IMR-90 (cell line): ENCODE results near the gene KBTBD13. TPM values are rescaled to one million over a fixed set of nuclear protein-coding genes. Genes with fewer than 3 reads are reported as not detected.

ENCODE experiments used
- ATAC-seq: fragments of 200-7000 bp; cut with Tn5 transposase; 2 replicates; pipeline ENCODE4 v1.9.1; 2020; ENCODE audit warnings: low read depth, mild to moderate bottlenecking, moderate library complexity
- BruUV-seq: library from RNA; stranded (reverse); fragments of 400-500 nt; replicated peaks from 2 replicates; lab custom pipeline; 2021; lab: Mats Ljungman, UMichigan
- CTCF ChIA-PET: fragments of 300-600 bp; formaldehyde crosslinking; extraction: SDS; loops from one replicate; lab custom pipeline; 2021; ENCODE audit warnings: antibody characterized with exemption; lab: Yijun Ruan, JAX
- POLR2A ChIA-PET: fragments of 300-600 bp; sonication (Branson Sonifier 250); formaldehyde crosslinking; loops from one replicate; lab custom pipeline; 2022; ENCODE audit warnings: antibody characterized with exemption; ENCODE audit not compliant: unreplicated experiment; lab: Charles Lee
- DNase-seq: peaks from one replicate; pipeline ENCODE4 v3.0.0; 2013
- H2AFZ ChIP-seq: replicated peaks from 2 replicates; pipeline ENCODE3; 2013; ENCODE audit warnings: low read length, mild to moderate bottlenecking; ENCODE audit not compliant: poor library complexity
- H2AK5ac ChIP-seq: 2 replicates; pipeline ENCODE4 v1.6.1; 2013; ENCODE audit warnings: low read depth, low read length, inconsistent platforms
- H2AK9ac ChIP-seq: replicated peaks from 2 replicates; pipeline ENCODE3; 2013; ENCODE audit warnings: mild to moderate bottlenecking, low read depth, low read length, moderate library complexity; ENCODE audit not compliant: poor library complexity
- H2BK120ac ChIP-seq: 2 replicates; pipeline ENCODE4 v1.6.1; 2013; ENCODE audit warnings: low read depth, low read length, inconsistent platforms
- H2BK15ac ChIP-seq: 3 replicates; pipeline ENCODE4 v1.6.1; 2013; ENCODE audit warnings: low read depth, low read length, inconsistent platforms
- H2BK20ac ChIP-seq: 2 replicates; pipeline ENCODE4 v1.6.1; 2013; ENCODE audit warnings: low read depth, mild to moderate bottlenecking, inconsistent platforms, low read length, moderate library complexity
- H2BK5ac ChIP-seq: 2 replicates; pipeline ENCODE4 v1.6.1; 2013; ENCODE audit warnings: mild to moderate bottlenecking, low read depth, low read length, inconsistent platforms; ENCODE audit not compliant: poor library complexity, severe bottlenecking
- H3K14ac ChIP-seq: replicated peaks from 2 replicates; pipeline ENCODE4 v1.6.1; 2013; ENCODE audit warnings: low read depth, low read length, inconsistent platforms
- H3K18ac ChIP-seq: 2 replicates; pipeline ENCODE4 v1.6.1; 2013; ENCODE audit warnings: low read depth, low read length, control low read depth
- H3K23ac ChIP-seq: 2 replicates; pipeline ENCODE4 v1.6.1; 2013; ENCODE audit warnings: low read depth, low read length, inconsistent platforms
- H3K27ac ChIP-seq: 2 replicates; pipeline ENCODE4 v1.5.1; 2013; ENCODE audit warnings: mild to moderate bottlenecking, control low read depth, low read length; ENCODE audit not compliant: insufficient read depth
- H3K27me3 ChIP-seq: 2 replicates; pipeline ENCODE4 v1.6.1; 2013; ENCODE audit warnings: low read length; ENCODE audit not compliant: control insufficient read depth, insufficient read depth
- H3K36me3 ChIP-seq: 2 replicates; pipeline ENCODE4 v1.6.1; 2013; ENCODE audit warnings: low read length, mixed read lengths; ENCODE audit not compliant: control insufficient read depth, insufficient read depth
- H3K4ac ChIP-seq: 2 replicates; pipeline ENCODE4 v1.6.1; 2013; ENCODE audit warnings: low read depth, low read length, inconsistent platforms
- H3K4me1 ChIP-seq: 2 replicates; pipeline ENCODE4 v1.6.1; 2013; ENCODE audit warnings: low read length, mixed read lengths; ENCODE audit not compliant: control insufficient read depth, insufficient read depth
- H3K4me2 ChIP-seq: 2 replicates; pipeline ENCODE4 v1.6.1; 2013; ENCODE audit warnings: low read depth, mild to moderate bottlenecking, control low read depth, low read length, moderate library complexity
- H3K4me3 ChIP-seq: 2 replicates; pipeline ENCODE4 v1.5.1; 2013; ENCODE audit warnings: low read depth, mild to moderate bottlenecking, control low read depth, low read length, moderate library complexity; ENCODE audit not compliant: insufficient read depth
- H3K56ac ChIP-seq: 2 replicates; pipeline ENCODE4 v1.6.1; 2013; ENCODE audit warnings: low read length, inconsistent platforms; ENCODE audit not compliant: insufficient read depth; ENCODE audit errors: extremely low read depth
- H3K79me1 ChIP-seq, 2 experiments: 2 replicates each; pipeline ENCODE4 v1.6.1; 2013; ENCODE audit warnings: low read length in 2 of 2, inconsistent platforms in 1 of 2, low read depth in 1 of 2
- H3K9ac ChIP-seq: 2 replicates; pipeline ENCODE4 v1.6.1; 2013; ENCODE audit warnings: low read depth, low read length, control low read depth
- H3K9me1 ChIP-seq: 2 replicates; pipeline ENCODE4 v1.6.1; 2013; ENCODE audit warnings: low read length, inconsistent platforms; ENCODE audit not compliant: insufficient read depth
- H3K9me3 ChIP-seq: 2 replicates; pipeline ENCODE4 v1.6.1; 2013; ENCODE audit warnings: low read length; ENCODE audit not compliant: control insufficient read depth, insufficient read depth
- H4K20me1 ChIP-seq: 2 replicates; pipeline ENCODE4 v1.6.1; 2013; ENCODE audit warnings: low read length, inconsistent platforms; ENCODE audit not compliant: insufficient read depth
- H4K5ac ChIP-seq: 2 replicates; pipeline ENCODE4 v1.6.1; 2013; ENCODE audit warnings: mild to moderate bottlenecking, low read depth, low read length, control low read depth
- H4K8ac ChIP-seq, 2 experiments: 2 replicates each; pipeline ENCODE4 v1.6.1; 2013; ENCODE audit warnings: low read depth in 2 of 2, low read length in 2 of 2, control low read depth in 1 of 2, inconsistent platforms in 1 of 2
- H4K91ac ChIP-seq: 2 replicates; pipeline ENCODE4 v1.6.1; 2013; ENCODE audit warnings: low read depth, low read length, inconsistent platforms; ENCODE audit not compliant: insufficient read depth
- FOS ChIP-seq: fragments of 150-350 bp; IDR thresholded peaks from 2 replicates; pipeline ENCODE4 v1.6.1; 2016; ENCODE audit warnings: low read depth, low read length
- NFE2L2 ChIP-seq: fragments of 150-350 bp; IDR thresholded peaks from 2 replicates; pipeline ENCODE4 v1.6.1; 2016; ENCODE audit warnings: low read depth, mild to moderate bottlenecking, low read length
- RAD21 ChIP-seq: IDR thresholded peaks from 2 replicates; pipeline ENCODE4 v1.6.1; 2012; ENCODE audit warnings: low read length, improper control_type of control experiment
- WGBS, 2 experiments: methylation state at CpG; one replicate each; pipeline versions ENCODE4 v1.1.5 to v1.1.7; 2013; ENCODE audit warnings: missing lambda C conversion rate in 2 of 2; ENCODE audit not compliant: insufficient read length in 1 of 2; ENCODE audit errors: extremely low coverage in 2 of 2; 5-methylcytosine and 5-hydroxymethylcytosine counted together
- dilution Hi-C: fragments of 300-500 bp; cut with HindIII; formaldehyde crosslinking; loops from one replicate; pipeline ENCODE4 v1.14.3; 2018; ENCODE audit warnings: low sequenced_read_pairs; ENCODE audit not compliant: unreplicated experiment
- in situ Hi-C: fragments of 300-500 bp; cut with MboI; formaldehyde crosslinking; loops from 3 replicates; pipeline ENCODE4 v1.14.3; 2019; ENCODE audit warnings: low sequenced_read_pairs, inconsistent platforms, mixed read lengths
- intact Hi-C: fragments of 100-400 bp; cut with micrococcal nuclease; formaldehyde crosslinking; loops from 2 replicates; pipeline ENCODE4 v1.10.0; 2022
- polyA plus RNA-seq, 3 experiments: library from polyadenylated mRNA; depleted of rRNA; stranded (reverse); fragments of >200 nt; gene quantifications; 2 replicates each; pipeline ENCODE4 v1.2.3, GENCODE V29; 2012; ENCODE audit warnings: low replicate concordance in 1 of 3
- total RNA-seq: library from RNA; depleted of rRNA; stranded (reverse); fragments of >200 nt; gene quantifications from 2 replicates; pipeline ENCODE4 v1.2.3, GENCODE V29; 2012
- TF ChIP-seq, protein P1 (sequence below): fragments of 150-350 bp; IDR thresholded peaks from 2 replicates; pipeline ENCODE4 v1.6.1; 2017; ENCODE audit warnings: mild to moderate bottlenecking, antibody characterized with exemption, low read length, low read depth

The KBTBD13 gene
- total and polyA plus RNA-seq, 2 of the 4 experiments (the other 2 are of a cell fraction), result not detected

DNA sequence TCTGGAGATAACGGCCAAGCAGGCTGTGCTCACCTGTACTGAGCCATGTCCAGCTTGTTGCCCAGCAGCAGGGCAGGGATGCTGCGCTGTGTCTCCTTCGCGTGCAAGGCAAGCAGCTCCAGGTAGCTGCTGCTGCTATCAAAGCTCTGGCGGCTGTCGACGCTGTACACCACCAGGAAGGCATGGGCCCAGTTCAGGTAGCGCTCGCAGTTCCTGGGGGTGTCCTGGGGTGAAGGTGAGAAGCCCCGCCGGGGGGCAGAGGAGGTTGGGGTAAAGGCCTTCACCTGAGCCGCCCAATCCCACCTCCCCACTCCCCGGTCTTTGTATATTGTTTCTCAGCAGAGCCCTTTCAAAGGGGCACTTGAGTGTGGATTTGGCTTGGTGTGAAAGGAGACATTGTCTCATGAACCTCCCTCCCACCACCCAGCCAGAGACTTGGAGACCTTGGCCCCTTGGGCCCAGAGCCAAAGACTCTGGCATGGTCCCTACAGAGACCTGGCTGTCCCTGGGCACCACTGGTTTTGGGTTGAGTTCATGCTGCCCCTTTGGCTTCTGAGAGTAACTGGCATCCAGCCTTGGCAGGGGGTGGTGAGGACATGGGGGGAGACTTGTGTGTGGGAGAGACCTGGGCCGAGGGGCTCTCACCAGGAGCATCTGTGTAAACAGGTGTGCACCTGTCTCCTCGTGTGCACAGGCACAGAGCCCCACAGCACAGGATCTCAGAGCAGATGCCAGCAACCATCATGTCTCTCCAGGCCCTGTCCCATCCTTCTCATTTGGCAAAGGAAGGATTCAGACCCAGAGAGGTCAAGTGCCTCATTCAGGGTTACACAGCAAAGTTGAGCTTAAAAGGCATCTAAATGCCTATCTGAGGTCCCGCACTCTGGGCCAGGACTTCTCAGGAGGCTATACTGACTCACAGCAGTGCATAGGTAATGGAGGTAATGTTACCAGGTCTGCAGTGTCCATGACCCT is 17.9 kb upstream of the KBTBD13 start (continued):
- TF ChIP-seq FOS (no peak), NFE2L2 (no peak)

DNA sequence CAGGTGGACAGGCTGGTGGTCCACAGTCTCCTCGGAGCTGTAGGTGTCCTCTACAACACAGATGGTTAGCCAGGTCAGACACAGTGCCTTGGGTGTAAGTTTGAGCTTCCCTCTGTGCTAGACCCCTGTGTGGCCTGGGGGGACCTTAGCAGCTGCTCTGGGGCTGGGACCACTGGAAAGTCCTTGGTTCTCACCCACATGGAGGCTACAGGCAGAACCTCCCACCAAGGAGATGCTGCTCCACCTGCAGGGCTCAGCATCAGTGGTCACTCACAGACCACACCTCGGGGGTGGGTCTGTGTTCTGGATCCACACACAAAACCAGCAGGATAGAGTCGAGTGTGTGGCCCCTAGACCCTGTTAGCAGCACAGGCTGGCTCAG is 17.2 kb upstream of the KBTBD13 start:
- intact Hi-C loops (no loop called here), in situ Hi-C loops (no loop called here), dilution Hi-C loops (no loop called here)
- H3K9me3 ChIP-seq, result peaks cover 5% of the 10 kb centered on the region; the same call in 1 of the 2 replicates
- no peak overlapping the region for H3K18ac ChIP-seq
- H3K56ac ChIP-seq, result no peak overlapping the region
- H3K9me1 ChIP-seq, result peaks cover 8% of the 10 kb centered on the region; the same call in 1 of the 2 replicates
- H3K4ac ChIP-seq, result no peak overlapping the region
- DNase-seq, result no peak
- H2AFZ ChIP-seq, result no peak overlapping the region
- no peak overlapping the region for H3K4me2 ChIP-seq
- no peak overlapping the region for H4K5ac ChIP-seq
- H4K20me1 ChIP-seq, result no peaks in the 10 kb centered on the region
- no peak overlapping the region for H4K91ac ChIP-seq
- no peak overlapping the region for H2AK5ac ChIP-seq
- no peak for ATAC-seq
- H3K79me1 ChIP-seq, result no peaks in the 10 kb centered on the region
- H3K4me3 ChIP-seq, result no peak overlapping the region
- WGBS, 2 experiments, result 40% methylated on average over 1 of the region's 3 CpGs; no CpG with 5 or more reads in 1 of the 2 experiments
- H2BK120ac ChIP-seq, result no peak overlapping the region
- H4K8ac ChIP-seq, result no peak overlapping the region
- no peak overlapping the region for H2BK15ac ChIP-seq
- no peak overlapping the region for H3K9ac ChIP-seq
- no TSS peak for BruUV-seq
- H2BK20ac ChIP-seq, result no peak overlapping the region
- no peak overlapping the region for H3K27ac ChIP-seq
- TF ChIP-seq RAD21, result no peak
- TF ChIP-seq, protein P1, sequence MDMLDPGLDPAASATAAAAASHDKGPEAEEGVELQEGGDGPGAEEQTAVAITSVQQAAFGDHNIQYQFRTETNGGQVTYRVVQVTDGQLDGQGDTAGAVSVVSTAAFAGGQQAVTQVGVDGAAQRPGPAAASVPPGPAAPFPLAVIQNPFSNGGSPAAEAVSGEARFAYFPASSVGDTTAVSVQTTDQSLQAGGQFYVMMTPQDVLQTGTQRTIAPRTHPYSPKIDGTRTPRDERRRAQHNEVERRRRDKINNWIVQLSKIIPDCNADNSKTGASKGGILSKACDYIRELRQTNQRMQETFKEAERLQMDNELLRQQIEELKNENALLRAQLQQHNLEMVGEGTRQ, result no peak
- peaks cover 11% of the 10 kb centered on the region; the same call in 1 of the 2 replicates for H3K4me1 ChIP-seq
- peaks cover 13% of the 10 kb centered on the region for H3K27me3 ChIP-seq
- H3K23ac ChIP-seq, result no peak overlapping the region
- no peak overlapping the region for H2BK5ac ChIP-seq
- H3K36me3 ChIP-seq, result no peaks in the 10 kb centered on the region
- ChIA-PET POLR2A (no interaction called here), CTCF (no interaction called here)
- H3K14ac ChIP-seq, result no peak overlapping the region
- no peak overlapping the region for H2AK9ac ChIP-seq
